ENCODE measurements around the gene PDXK.

PDXK gene

GRCh38 chr21:43733529-43734071 lies 14.7 kb downstream of the PDXK start:
- no peak for DNase-seq (ENCODE audit: extremely low read depth, low read depth)

GRCh38 chr21:43734131-43734927 lies 15.4 kb downstream of the PDXK start:
- no peak for DNase-seq (ENCODE audit: extremely low read depth, low read depth)
- no peak for TF ChIP-seq CTCF (IDR thresholded peaks at IDR 0.05; ENCODE audit: low read depth, low read length)

More at GRCh38 chr21:43733529-43734071, 14.7 kb downstream of the PDXK start:
- TF ChIP-seq CTCF (IDR thresholded peaks at IDR 0.05; ENCODE audit: low read depth, low read length), result no peak

GRCh38 chr21:43734928-43735229 lies 15.9 kb downstream of the PDXK start:
- DNase-seq (ENCODE audit: extremely low read depth, low read depth), result no peak
- TF ChIP-seq CTCF (IDR thresholded peaks at IDR 0.05; ENCODE audit: low read depth, low read length), result no peak

GRCh38 chr21:43735236-43736091 lies 16.5 kb downstream of the PDXK start:
- TF ChIP-seq CTCF (IDR thresholded peaks at IDR 0.05; ENCODE audit: low read depth, low read length), result no peak
- DNase-seq (ENCODE audit: extremely low read depth, low read depth), result no peak

GRCh38 chr21:43736224-43736883 lies 17.4 kb downstream of the PDXK start:
- TF ChIP-seq CTCF (IDR thresholded peaks at IDR 0.05; ENCODE audit: low read depth, low read length), result no peak
- DNase-seq (ENCODE audit: extremely low read depth, low read depth), result no peak

GRCh38 chr21:43737158-43737950 lies 18.4 kb downstream of the PDXK start:
- no peak for DNase-seq (ENCODE audit: extremely low read depth, low read depth)
- no peak for TF ChIP-seq CTCF (IDR thresholded peaks at IDR 0.05; ENCODE audit: low read depth, low read length)
